Naive thymus-derived CD8-positive, alpha-beta T cell (primary cell): ENCODE data around the gene YY1. TPM values are rescaled to one million over a fixed set of nuclear protein-coding genes. Genes with fewer than 3 reads are reported as not detected.
"Not testable (repeated sequence)": the region's sequence is repeated elsewhere in the genome, so short reads cannot be mapped to it uniquely, and the experiment has no call there.

Source experiments
- ATAC-seq, 2 donors: fragments of 150-1000 bp; cut with Tn5 transposase in 1 of 2; sonication (Bioruptor Pico), chemical (Tn5 transposase) in 1 of 2; 1 replicate in 1 of 2; 2 replicates in 1 of 2; pipeline ENCODE4 v1.10.0; 2021; ENCODE audit warnings: mild to moderate bottlenecking in 2 of 2, moderate library complexity in 2 of 2
- POLR2A ChIA-PET: fragments of 350-600 bp; sonication (Branson Sonifier 250); formaldehyde crosslinking; loops from one replicate; lab custom pipeline; 2021; ENCODE audit warnings: antibody characterized with exemption; lab: Charles Lee
- DNase-seq, 10 donors: peaks; one replicate each; pipeline versions ENCODE4 v3.0.0 to v3.0.0-alpha.2; 2020 to 2022
- H3K27ac Mint-ChIP-seq, 10 donors: one replicate each; pipeline ENCODE4 v1.8.0; 2020 to 2022; ENCODE audit warnings: mild to moderate bottlenecking in 10 of 10, mixed read lengths in 10 of 10, moderate library complexity in 4 of 10, inconsistent platforms in 1 of 10
- H3K27me3 Mint-ChIP-seq, 5 donors: one replicate each; pipeline ENCODE4 v1.8.0; 2021 to 2022; ENCODE audit warnings: mixed read lengths in 5 of 5
- H3K36me3 Mint-ChIP-seq, 3 donors: one replicate each; pipeline ENCODE4 v1.8.0; 2020 to 2022; ENCODE audit warnings: mixed read lengths in 3 of 3, mild to moderate bottlenecking in 2 of 3, inconsistent platforms in 1 of 3
- H3K4me1 Mint-ChIP-seq, 4 donors: one replicate each; pipeline ENCODE4 v1.8.0; 2021 to 2022; ENCODE audit warnings: mixed read lengths in 4 of 4
- H3K4me3 Mint-ChIP-seq, 10 donors: one replicate each; pipeline ENCODE4 v1.8.0; 2020 to 2022; ENCODE audit warnings: mild to moderate bottlenecking in 10 of 10, mixed read lengths in 10 of 10, moderate library complexity in 6 of 10, inconsistent platforms in 1 of 10
- H3K9me3 Mint-ChIP-seq, 9 donors: one replicate each; pipeline ENCODE4 v1.8.0; 2020 to 2022; ENCODE audit warnings: mixed read lengths in 9 of 9, mild to moderate bottlenecking in 3 of 9, inconsistent platforms in 1 of 9, moderate library complexity in 1 of 9
- polyA plus RNA-seq, 3 donors: library from polyadenylated mRNA; unstranded; fragments of 300-500 nt; fragmentation: Illumina TruSeq; gene quantifications; one replicate each; pipeline ENCODE4 v1.2.3, GENCODE V29; 2021
- total RNA-seq, 8 experiments: library from RNA in 2 of 8; stranded (reverse) in 2 of 8; gene quantifications; one replicate each; pipeline ENCODE4 v1.2.3 and lab custom pipeline; 2021 to 2026

The YY1 gene
- total and polyA plus RNA-seq, 5 experiments from 2014 or later: 15.0 to 102 (median 16.5) TPM

- POLR2A ChIA-PET: interaction anchor here (1.1 kb wide), 1 partner anchor 60 kb away, joined by 3 read pairs; no protein-coding TSS in a partner anchor
- Mint-ChIP-seq H3K27me3 (peaks cover 0 to 2% (median 0%) of the 10 kb centered on the region in 5 donors), H3K9me3 (no peaks in the 10 kb centered on the region), H3K4me1 (peaks cover 0 to 2% (median 0%) of the 10 kb centered on the region in 4 donors), H3K4me3 (no peak overlapping the region), H3K27ac (no peak overlapping the region), H3K36me3 (no peaks in the 10 kb centered on the region)
- DNase-seq (no peak), ATAC-seq (no peak)
Measured at GRCh38 chr14:100203146-100203545, 35.8 kb upstream of the YY1 start.

- ATAC-seq (no peak), DNase-seq (no peak)
- POLR2A ChIA-PET: interaction anchor here (1.2 kb wide), 1 partner anchor 58 kb away, joined by 3 read pairs; no protein-coding TSS in a partner anchor
- Mint-ChIP-seq H3K27ac (no peak overlapping the region), H3K9me3 (no peaks in the 10 kb centered on the region), H3K27me3 (peaks cover 0 to 2% (median 0%) of the 10 kb centered on the region in 5 donors), H3K36me3 (no peaks in the 10 kb centered on the region), H3K4me3 (no peak overlapping the region), H3K4me1 (peaks cover 0 to 2% (median 0%) of the 10 kb centered on the region in 4 donors)
Measured at GRCh38 chr14:100203962-100204834, 34.7 kb upstream of the YY1 start.

DNA sequence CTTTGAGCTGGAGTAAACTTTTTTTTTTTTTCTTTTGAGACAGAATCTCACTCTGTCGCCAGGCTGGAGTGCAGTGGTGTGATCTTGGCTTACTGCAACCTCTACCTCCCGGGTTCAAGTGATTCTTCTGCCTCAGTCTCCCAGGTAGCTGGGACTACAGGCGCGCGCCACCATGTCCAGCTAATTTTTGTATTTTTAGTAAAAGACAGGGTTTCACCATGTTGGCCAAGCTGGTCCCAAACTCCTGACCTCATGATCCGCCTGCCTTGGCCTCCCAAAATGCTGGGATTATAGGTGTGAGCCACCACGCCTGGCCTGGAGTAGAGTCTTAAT, 34.1 kb upstream of the YY1 start:
- not testable (repeated sequence) for ATAC-seq, H3K4me3 Mint-ChIP-seq, H3K27ac Mint-ChIP-seq, H3K27me3 Mint-ChIP-seq, DNase-seq, H3K36me3 Mint-ChIP-seq, H3K4me1 Mint-ChIP-seq, H3K9me3 Mint-ChIP-seq
- POLR2A ChIA-PET: interaction anchor here (1.2 kb wide), 1 partner anchor 59 kb away, joined by 3 read pairs; no protein-coding TSS in a partner anchor

- peak overlapping the region in 1 of 10 donors; percentile 89 for H3K27ac Mint-ChIP-seq
- peaks cover 5 to 10% (median 8%) of the 10 kb centered on the region in 4 donors for H3K4me1 Mint-ChIP-seq
- not testable (repeated sequence) for DNase-seq, ATAC-seq, H3K4me3 Mint-ChIP-seq, H3K9me3 Mint-ChIP-seq, H3K36me3 Mint-ChIP-seq, H3K27me3 Mint-ChIP-seq
- POLR2A ChIA-PET: interaction anchor here (0.6 to 1.3 kb wide), 3 partner anchors 9 to 17 kb away, joined by 3 read pairs; no protein-coding TSS in a partner anchor
Measured at GRCh38 chr14:100207588-100207987, 31.4 kb upstream of the YY1 start.

DNA sequence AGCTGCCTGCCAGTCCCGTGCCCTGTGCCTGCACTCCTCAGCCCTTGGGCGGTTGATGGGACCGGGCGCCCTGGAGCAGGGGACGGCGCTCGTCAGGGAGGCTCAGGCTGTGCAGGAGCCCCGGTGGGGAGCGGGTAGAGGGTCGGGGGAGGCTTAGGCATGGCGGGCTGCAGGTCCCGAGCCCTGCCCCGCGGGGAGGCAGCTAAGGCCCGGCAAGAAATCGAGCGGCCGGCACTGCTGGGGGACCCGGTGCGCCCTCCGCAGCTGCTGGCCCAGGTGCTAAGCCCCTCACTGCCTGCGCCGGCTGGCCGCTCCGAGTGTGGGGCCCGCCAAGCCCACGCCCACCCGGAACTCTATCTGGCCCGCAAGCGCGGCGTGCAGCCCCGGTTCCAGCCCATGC, 30.8 kb upstream of the YY1 start:
- H3K9me3 Mint-ChIP-seq, DNase-seq, ATAC-seq, H3K27me3 Mint-ChIP-seq, H3K36me3 Mint-ChIP-seq, H3K27ac Mint-ChIP-seq, H3K4me3 Mint-ChIP-seq: not testable (repeated sequence)
- H3K4me1 Mint-ChIP-seq: peaks cover 10 to 16% (median 13%) of the 10 kb centered on the region in 4 donors
- POLR2A ChIA-PET: interaction anchor here (0.6 to 1.3 kb wide), 2 partner anchors 16 kb away, joined by 3 read pairs; no protein-coding TSS in a partner anchor

DNA sequence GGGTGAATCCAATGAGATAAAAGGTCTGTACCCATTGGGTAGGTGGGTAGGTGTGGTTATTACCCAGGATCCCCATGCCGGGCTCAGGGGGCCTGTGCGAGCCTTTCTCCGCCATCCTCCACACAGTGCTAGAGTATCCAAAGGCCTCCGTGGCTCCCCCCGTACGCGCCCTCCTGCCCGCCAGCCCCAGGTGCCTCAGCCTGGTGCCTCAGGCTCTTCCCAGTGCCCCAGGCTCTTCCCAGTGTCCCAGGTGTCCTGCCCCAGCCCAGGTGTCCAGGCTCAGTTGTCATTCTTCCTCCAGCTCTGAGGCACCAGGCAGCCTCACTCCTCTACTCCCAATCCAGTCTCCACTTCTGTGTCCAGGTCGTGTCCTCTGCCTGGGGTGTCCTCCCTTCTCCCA, 27.6 kb upstream of the YY1 start:
- Mint-ChIP-seq H3K27me3 (peaks cover 0 to 2% (median 0%) of the 10 kb centered on the region in 5 donors), H3K27ac (peak overlapping the region in 6 of 10 donors; percentile 14 to 94 (median 63)), H3K4me1 (peaks cover 18 to 40% (median 32%) of the 10 kb centered on the region in 4 donors), H3K4me3 (no peak overlapping the region), H3K36me3 (no peaks in the 10 kb centered on the region), H3K9me3 (no peaks in the 10 kb centered on the region)
- no peak for ATAC-seq
- no peak for DNase-seq
- POLR2A ChIA-PET: interaction anchor here (6.6 kb wide), 1 partner anchor 12 kb away, joined by 97 read pairs; no protein-coding TSS in a partner anchor

DNA sequence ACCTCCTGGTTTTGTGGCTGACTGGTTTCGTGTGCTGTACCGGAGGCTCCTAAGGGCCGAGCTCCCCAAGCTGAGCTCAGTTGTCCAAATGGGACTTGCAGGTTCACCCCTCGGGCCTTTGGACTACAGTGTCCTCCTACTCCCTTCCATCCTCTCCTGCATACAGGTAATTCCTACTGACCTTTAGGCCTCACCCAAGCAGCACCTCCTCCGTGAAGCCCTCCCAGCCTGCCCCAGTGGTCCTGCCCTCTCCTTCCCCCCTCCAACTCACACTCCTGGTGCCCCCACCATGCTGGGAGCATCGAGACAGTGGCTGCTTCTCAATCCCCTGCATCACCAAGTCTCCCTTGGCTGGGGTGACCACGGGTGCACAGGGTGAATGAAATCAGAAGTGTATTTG, 27.1 kb upstream of the YY1 start:
- Mint-ChIP-seq H3K4me1 (peaks cover 18 to 40% (median 32%) of the 10 kb centered on the region in 4 donors), H3K36me3 (no peaks in the 10 kb centered on the region), H3K27ac (peak overlapping the region in 7 of 10 donors; percentile 43 to 95 (median 84)), H3K9me3 (no peaks in the 10 kb centered on the region), H3K4me3 (peak overlapping the region in 1 of 10 donors; percentile 5), H3K27me3 (peaks cover 0 to 2% (median 0%) of the 10 kb centered on the region in 5 donors)
- POLR2A ChIA-PET: interaction anchor here (1.8 to 6.6 kb wide), 2 partner anchors 11 to 19 kb away, joined by 8 to 97 read pairs; no protein-coding TSS in a partner anchor
- DNase-seq (no peak), ATAC-seq (no peak)

DNA sequence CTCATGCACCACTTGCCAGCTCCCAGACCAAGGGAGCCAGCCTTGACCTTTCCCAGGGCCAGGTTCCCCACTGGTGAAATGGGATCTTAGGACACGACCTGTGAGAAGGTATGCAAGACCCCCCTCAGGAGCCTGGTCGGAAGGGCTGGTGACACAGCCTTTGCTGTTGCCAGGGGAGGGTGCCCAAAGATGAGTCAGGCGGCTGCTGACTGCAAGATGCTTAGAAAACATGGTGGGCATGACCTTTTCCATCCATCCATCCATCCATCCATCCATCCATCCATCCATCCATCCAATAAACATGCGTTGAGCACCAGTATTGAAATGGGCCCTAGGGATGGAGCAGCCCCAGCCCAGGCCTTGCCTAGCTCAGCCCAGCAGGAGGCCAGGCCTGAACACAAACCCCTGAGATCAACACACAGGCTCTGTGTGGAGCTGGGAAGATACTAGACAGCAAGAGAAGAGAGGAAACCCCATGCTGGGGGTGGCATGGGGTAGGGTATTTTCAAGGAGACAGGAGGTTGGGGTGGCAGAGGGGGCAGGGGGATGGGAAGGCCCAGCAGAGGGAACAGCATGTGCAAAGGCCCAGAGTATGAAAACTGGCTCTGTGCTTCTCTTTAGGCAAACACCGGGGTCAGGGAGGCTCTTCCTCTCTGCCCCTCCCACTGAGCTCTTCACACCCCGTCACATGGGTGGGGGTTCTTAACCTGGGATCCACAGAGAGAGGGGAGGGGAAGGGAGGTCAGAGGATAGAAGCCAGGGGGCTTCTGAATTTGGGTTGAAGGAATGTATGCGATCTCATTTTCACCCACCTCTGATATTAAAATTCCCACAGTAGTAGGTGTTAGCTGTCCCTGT, 26.2 kb upstream of the YY1 start:
- H3K36me3 Mint-ChIP-seq: no peaks in the 10 kb centered on the region
- H3K27me3 Mint-ChIP-seq: no peaks in the 10 kb centered on the region
- POLR2A ChIA-PET: interaction anchor here (0.5 to 6.6 kb wide), 12 partner anchors 11 to 432 kb away, joined by 3 to 97 read pairs (median 5); partner anchors contain the start of genes EVL, SLC25A29 and YY1
- H3K9me3 Mint-ChIP-seq: no peaks in the 10 kb centered on the region
- DNase-seq (no peak), ATAC-seq (no peak)
- H3K4me1 Mint-ChIP-seq: peaks cover 16 to 41% (median 32%) of the 10 kb centered on the region in 4 donors
- H3K4me3 Mint-ChIP-seq: peak overlapping the region; percentile 77 to 86 (median 84)
- peak overlapping the region; percentile 84 to 95 (median 93) for H3K27ac Mint-ChIP-seq

GRCh38 chr14:100213587-100213955, 25.4 kb upstream of the YY1 start:
- Mint-ChIP-seq H3K27ac (peak overlapping the region; percentile 84 to 95 (median 93)), H3K4me3 (peak overlapping the region; percentile 77 to 86 (median 84)), H3K36me3 (no peaks in the 10 kb centered on the region), H3K9me3 (no peaks in the 10 kb centered on the region), H3K27me3 (no peaks in the 10 kb centered on the region), H3K4me1 (peaks cover 16 to 42% (median 32%) of the 10 kb centered on the region in 4 donors)
- no peak for DNase-seq
- no peak for ATAC-seq
- POLR2A ChIA-PET: interaction anchor here (0.6 to 6.6 kb wide), 10 partner anchors 10 to 148 kb away, joined by 3 to 97 read pairs (median 7); partner anchors contain the start of genes EVL and YY1

GRCh38 chr14:100213956-100214769, 24.8 kb upstream of the YY1 start:
- Mint-ChIP-seq H3K27ac (peak overlapping the region; percentile 85 to 97 (median 94)), H3K9me3 (no peaks in the 10 kb centered on the region), H3K4me1 (peaks cover 16 to 44% (median 34%) of the 10 kb centered on the region in 4 donors), H3K36me3 (no peaks in the 10 kb centered on the region), H3K4me3 (peak overlapping the region; percentile 77 to 87 (median 85)), H3K27me3 (no peaks in the 10 kb centered on the region)
- peak; percentile 90 to 93 for ATAC-seq
- peak; percentile 81 to 98 (median 90) for DNase-seq
- POLR2A ChIA-PET: interaction anchor here (0.9 to 6.6 kb wide), 14 partner anchors 9 to 149 kb away, joined by 3 to 97 read pairs (median 6); partner anchors contain the start of genes EVL and YY1

DNA sequence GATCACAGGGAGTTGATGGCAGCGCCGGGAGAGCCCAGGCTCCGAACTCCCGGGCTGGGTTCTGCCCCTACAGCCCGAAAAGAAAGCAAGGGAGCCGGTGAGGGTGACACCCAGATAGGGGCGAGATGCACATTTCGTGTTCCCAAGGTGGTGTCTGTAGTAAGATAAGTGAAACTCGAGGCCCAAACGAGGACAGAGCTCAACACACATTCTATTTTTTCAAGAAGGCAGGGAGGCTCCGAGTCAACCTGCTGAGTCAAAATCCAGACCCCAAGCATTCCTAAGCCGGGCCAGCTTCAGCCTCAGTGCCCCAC, 24.2 kb upstream of the YY1 start:
- peak overlapping the region; percentile 74 to 87 (median 83) for H3K4me3 Mint-ChIP-seq

More for the DNA sequence above, 24.2 kb upstream of the YY1 start:
- Mint-ChIP-seq H3K36me3 (no peaks in the 10 kb centered on the region), H3K27me3 (no peaks in the 10 kb centered on the region), H3K27ac (peak overlapping the region; percentile 85 to 97 (median 92)), H3K9me3 (no peaks in the 10 kb centered on the region), H3K4me1 (peaks cover 16 to 47% (median 35%) of the 10 kb centered on the region in 4 donors)
- DNase-seq: no peak
- POLR2A ChIA-PET: interaction anchor here (0.6 to 6.6 kb wide), 16 partner anchors 9 to 150 kb away, joined by 3 to 97 read pairs (median 4); partner anchors contain the start of genes EVL and YY1
- no peak for ATAC-seq
